H1 (cell line): ENCODE measurements around the gene AP3B2. TPM values are rescaled to one million over a fixed set of nuclear protein-coding genes. Genes with fewer than 3 reads are reported as not detected.

Experiments used
- BCL11A ChIP-seq, 2 experiments: IDR thresholded peaks; one replicate each; pipeline ENCODE4 v1.6.1; 2011; ENCODE audit warnings: low read depth in 2 of 2, low read length in 2 of 2, mild to moderate bottlenecking in 2 of 2
- EGR1 ChIP-seq: IDR thresholded peaks from 2 replicates; pipeline ENCODE4 v1.6.1; 2011; ENCODE audit warnings: low read depth, low read length, borderline replicate concordance
- HDAC2 ChIP-seq, 2 experiments: fragments of 300-600 bp in 1 of 2; sonication (generic) in 1 of 2; IDR thresholded peaks; 2 replicates each; pipeline ENCODE4 v1.6.1; 2011 to 2012; ENCODE audit warnings: low read depth in 2 of 2, low read length in 2 of 2, mild to moderate bottlenecking in 2 of 2, moderate library complexity in 2 of 2, borderline replicate concordance in 1 of 2, inconsistent platforms in 1 of 2
- RFX5 ChIP-seq: IDR thresholded peaks from 2 replicates; pipeline ENCODE4 v1.6.1; 2011; ENCODE audit warnings: low read depth, low read length, improper control_type of control experiment, borderline replicate concordance
- SIX5 ChIP-seq: IDR thresholded peaks from 2 replicates; pipeline ENCODE4 v1.6.1; 2011; ENCODE audit warnings: mild to moderate bottlenecking, low read depth, low read length
- SUZ12 ChIP-seq: fragments of 200-600 bp; sonication (generic); IDR thresholded peaks from 2 replicates; pipeline ENCODE4 v1.6.1; 2012; ENCODE audit warnings: mild to moderate bottlenecking, inconsistent platforms, low read length, moderate library complexity, mixed read lengths
- TAF7 ChIP-seq: optimal IDR thresholded peaks from 2 replicates; pipeline ENCODE3; 2011; ENCODE audit warnings: low read depth, mild to moderate bottlenecking, inconsistent platforms, low read length, moderate library complexity, borderline replicate concordance
- TBP ChIP-seq: IDR thresholded peaks from 2 replicates; pipeline ENCODE4 v1.6.1; 2011; ENCODE audit warnings: low read depth, low read length, improper control_type of control experiment
- polyA plus RNA-seq, 7 experiments: library from polyadenylated mRNA; depleted of rRNA in 3 of 7; stranded (reverse) in 5 of 7; unstranded in 2 of 7; fragments of >200 nt in 5 of 7; fragments of 200-250 nt in 2 of 7; gene quantifications; 1 replicate in 5 of 7; 2 replicates in 1 of 7; 4 replicates in 1 of 7; pipeline versions ENCODE4 v1.2.1 to v1.2.3, GENCODE V29; 2011 to 2013; ENCODE audit warnings: missing spikeins in 2 of 7, mixed read lengths in 2 of 7
- total RNA-seq: library from RNA; stranded (reverse); fragmentation: NEBNext Ultra II Directional; extraction: Animal tissue kit (Norgen Biotek cat#: 25700); gene quantifications from 2 replicates; pipeline ENCODE4 v1.2.1, GENCODE V29; 2021
- TF ChIP-seq, protein P1 (sequence below), 3 experiments: IDR thresholded peaks; 1 replicate in 2 of 3; 2 replicates in 1 of 3; pipeline versions ENCODE4 v1.5.1 to v1.6.1; 2011; ENCODE audit warnings: low read length in 3 of 3, mild to moderate bottlenecking in 3 of 3, inconsistent platforms in 2 of 3, low read depth in 1 of 3, moderate library complexity in 1 of 3; ENCODE audit not compliant: insufficient read depth in 1 of 3; ENCODE audit errors: control extremely low read depth in 1 of 3

Gene AP3B2
- total and polyA plus RNA-seq, 2 of the 8 experiments (the other 6 are each of a cell fraction or from before 2014, with no cell fraction given): 21.8 to 25.7 TPM

DNA sequence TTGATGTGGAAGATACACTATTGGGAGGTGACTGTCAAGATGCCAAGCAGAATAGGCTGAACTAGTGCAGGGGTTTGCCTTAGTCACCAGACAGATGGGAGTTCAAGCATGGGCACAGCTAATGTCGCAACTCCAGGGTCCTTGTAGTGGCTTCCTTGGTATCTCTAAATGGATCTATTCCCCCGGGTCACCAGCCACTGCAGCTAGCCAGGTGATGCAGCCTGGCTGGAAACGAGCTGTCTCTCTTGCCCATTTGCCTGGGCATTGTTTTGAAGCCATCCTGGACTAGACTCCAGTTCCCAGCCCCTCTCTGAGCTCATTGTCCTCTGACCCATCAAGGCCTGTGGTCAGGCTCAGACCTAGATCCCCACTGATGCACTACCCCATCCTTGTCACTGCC, 54.1 kb downstream of the AP3B2 start (continued):
- TF ChIP-seq TAF7: no peak
- no peak for TF ChIP-seq BCL11A (IDR thresholded peaks at IDR 0.05; ENCODE audit: low read depth in 2 of 2, low read length in 2 of 2)
- no peak for TF ChIP-seq SIX5
- TF ChIP-seq, protein P1, sequence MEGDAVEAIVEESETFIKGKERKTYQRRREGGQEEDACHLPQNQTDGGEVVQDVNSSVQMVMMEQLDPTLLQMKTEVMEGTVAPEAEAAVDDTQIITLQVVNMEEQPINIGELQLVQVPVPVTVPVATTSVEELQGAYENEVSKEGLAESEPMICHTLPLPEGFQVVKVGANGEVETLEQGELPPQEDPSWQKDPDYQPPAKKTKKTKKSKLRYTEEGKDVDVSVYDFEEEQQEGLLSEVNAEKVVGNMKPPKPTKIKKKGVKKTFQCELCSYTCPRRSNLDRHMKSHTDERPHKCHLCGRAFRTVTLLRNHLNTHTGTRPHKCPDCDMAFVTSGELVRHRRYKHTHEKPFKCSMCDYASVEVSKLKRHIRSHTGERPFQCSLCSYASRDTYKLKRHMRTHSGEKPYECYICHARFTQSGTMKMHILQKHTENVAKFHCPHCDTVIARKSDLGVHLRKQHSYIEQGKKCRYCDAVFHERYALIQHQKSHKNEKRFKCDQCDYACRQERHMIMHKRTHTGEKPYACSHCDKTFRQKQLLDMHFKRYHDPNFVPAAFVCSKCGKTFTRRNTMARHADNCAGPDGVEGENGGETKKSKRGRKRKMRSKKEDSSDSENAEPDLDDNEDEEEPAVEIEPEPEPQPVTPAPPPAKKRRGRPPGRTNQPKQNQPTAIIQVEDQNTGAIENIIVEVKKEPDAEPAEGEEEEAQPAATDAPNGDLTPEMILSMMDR (IDR thresholded peaks at IDR 0.05; ENCODE audit: control extremely low read depth in 1 of 3, insufficient read depth in 1 of 3, low read depth in 1 of 3, low read length in 3 of 3): no peak
- no peak for TF ChIP-seq EGR1
- TF ChIP-seq RFX5: no peak
- no peak for TF ChIP-seq HDAC2 (IDR thresholded peaks at IDR 0.05; ENCODE audit: borderline replicate concordance in 1 of 2, low read depth in 2 of 2, low read length in 2 of 2)
- TF ChIP-seq TBP: no peak
- no peak for TF ChIP-seq SUZ12
